Stimulated activated naive CD8-positive, alpha-beta T cell treated with anti-CD3 and anti-CD28 coated beads, Interleukin-15, Interleukin-2, amounts not matched to agents 100 ng/mL and 50 ng/mL, for 24 hours (primary cell): Measurements from ENCODE around the gene MICALL2.
"Not testable (repeated sequence)": the region's sequence is repeated elsewhere in the genome, so short reads cannot be mapped to it uniquely, and the experiment has no call there.

Experiments
- H3K27ac Mint-ChIP-seq: one replicate; pipeline ENCODE4 v1.8.0; 2021; ENCODE audit warnings: mild to moderate bottlenecking, mixed read lengths
- H3K27me3 Mint-ChIP-seq: one replicate; pipeline ENCODE4 v1.8.0; 2021; ENCODE audit warnings: mixed read lengths
- H3K36me3 Mint-ChIP-seq: one replicate; pipeline ENCODE4 v1.8.0; 2021; ENCODE audit warnings: low read depth, mixed read lengths
- H3K4me1 Mint-ChIP-seq: one replicate; pipeline ENCODE4 v1.8.0; 2021; ENCODE audit warnings: low read depth, mixed read lengths
- H3K4me3 Mint-ChIP-seq: one replicate; pipeline ENCODE4 v1.8.0; 2021; ENCODE audit warnings: mild to moderate bottlenecking, mixed read lengths
- H3K9me3 Mint-ChIP-seq: one replicate; pipeline ENCODE4 v1.8.0; 2021; ENCODE audit warnings: mixed read lengths

The MICALL2 gene

DNA sequence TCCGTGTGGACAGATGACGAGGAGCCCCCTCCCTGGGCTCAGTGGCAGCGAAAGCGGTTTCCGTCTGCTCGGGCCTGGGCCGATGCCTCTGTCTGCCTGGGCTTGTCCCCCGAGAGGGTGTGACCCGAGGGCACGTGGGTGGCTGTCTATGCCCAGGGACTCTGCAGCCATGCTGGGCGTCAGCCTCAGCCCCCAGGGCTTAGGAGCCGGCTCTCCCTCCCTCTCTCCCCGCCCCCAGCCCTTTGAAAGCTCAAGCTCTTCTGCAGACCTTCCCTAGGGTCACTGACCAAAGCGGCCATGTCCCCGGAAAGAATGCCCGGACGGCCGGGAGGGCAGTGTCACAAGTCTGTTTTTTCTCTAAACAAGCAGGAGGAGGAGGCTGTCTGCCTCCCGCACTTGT is 7.1 kb downstream of the MICALL2 start:
- Mint-ChIP-seq H3K4me3 (no peak overlapping the region), H3K27me3 (no peaks in the 10 kb centered on the region), H3K4me1 (no peaks in the 10 kb centered on the region), H3K9me3 (no peaks in the 10 kb centered on the region), H3K27ac (no peak overlapping the region), H3K36me3 (no peaks in the 10 kb centered on the region)

DNA sequence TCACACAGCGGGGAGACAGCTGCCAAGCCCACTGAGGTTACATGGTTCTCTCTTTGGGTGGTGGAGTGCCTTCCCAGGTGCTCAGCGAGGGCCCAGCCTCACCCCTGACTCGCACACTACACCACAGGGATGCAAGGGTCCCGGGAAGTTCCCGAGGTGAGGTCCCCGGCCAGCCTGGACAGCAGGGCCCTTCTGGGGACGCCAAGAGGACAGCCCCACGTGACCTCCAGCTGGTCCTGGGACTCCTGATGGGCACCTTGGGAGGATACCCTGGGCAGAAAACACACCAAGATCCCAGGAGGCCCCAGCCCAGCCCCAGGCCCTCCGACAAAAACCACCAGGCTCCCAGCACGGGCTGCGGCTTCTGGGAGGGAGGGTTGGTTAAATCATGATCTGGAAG is 8.3 kb downstream of the MICALL2 start:
- H3K27me3 Mint-ChIP-seq, result no peaks in the 10 kb centered on the region
- no peak overlapping the region for H3K4me3 Mint-ChIP-seq
- H3K36me3 Mint-ChIP-seq, result no peaks in the 10 kb centered on the region
- no peak overlapping the region for H3K27ac Mint-ChIP-seq
- H3K9me3 Mint-ChIP-seq, result no peaks in the 10 kb centered on the region
- H3K4me1 Mint-ChIP-seq, result no peaks in the 10 kb centered on the region

- Mint-ChIP-seq H3K9me3 (no peaks in the 10 kb centered on the region), H3K27me3 (no peaks in the 10 kb centered on the region), H3K4me3 (no peak overlapping the region), H3K36me3 (no peaks in the 10 kb centered on the region), H3K27ac (no peak overlapping the region), H3K4me1 (no peaks in the 10 kb centered on the region)
Measured at GRCh38 chr7:1450431-1450830, 8.8 kb downstream of the MICALL2 start.

DNA sequence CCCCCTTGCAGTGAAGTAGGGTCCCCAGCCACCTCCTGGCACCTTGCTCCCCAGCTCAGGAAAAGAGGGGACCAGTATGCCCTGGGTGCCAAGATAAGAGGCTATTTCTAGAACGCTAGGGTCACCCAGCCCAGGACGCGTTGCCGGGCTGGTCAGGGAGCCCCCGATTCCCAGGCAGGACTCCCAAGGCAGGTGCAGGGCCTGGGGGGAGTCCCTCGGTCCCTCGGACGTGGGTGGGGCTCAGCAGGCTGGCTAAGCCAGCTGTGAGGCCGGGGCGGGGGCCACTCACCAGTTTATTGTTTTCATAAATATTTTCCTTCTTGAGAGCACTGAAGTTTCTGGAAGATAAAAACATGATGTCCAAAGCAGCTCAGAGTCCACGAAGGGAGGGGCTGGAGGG is 9.3 kb downstream of the MICALL2 start:
- no peaks in the 10 kb centered on the region for H3K27me3 Mint-ChIP-seq
- no peaks in the 10 kb centered on the region for H3K4me1 Mint-ChIP-seq
- no peak overlapping the region for H3K27ac Mint-ChIP-seq
- no peaks in the 10 kb centered on the region for H3K9me3 Mint-ChIP-seq
- H3K4me3 Mint-ChIP-seq, result no peak overlapping the region
- H3K36me3 Mint-ChIP-seq, result no peaks in the 10 kb centered on the region

- Mint-ChIP-seq H3K36me3 (no peaks in the 10 kb centered on the region), H3K4me1 (no peaks in the 10 kb centered on the region), H3K9me3 (no peaks in the 10 kb centered on the region), H3K27ac (no peak overlapping the region), H3K4me3 (no peak overlapping the region), H3K27me3 (no peaks in the 10 kb centered on the region)
Measured at GRCh38 chr7:1449501-1449900, 9.8 kb downstream of the MICALL2 start.

- Mint-ChIP-seq H3K27ac (no peak overlapping the region), H3K4me1 (no peaks in the 10 kb centered on the region)
Measured at GRCh38 chr7:1448958-1449357, 10.3 kb downstream of the MICALL2 start.

DNA sequence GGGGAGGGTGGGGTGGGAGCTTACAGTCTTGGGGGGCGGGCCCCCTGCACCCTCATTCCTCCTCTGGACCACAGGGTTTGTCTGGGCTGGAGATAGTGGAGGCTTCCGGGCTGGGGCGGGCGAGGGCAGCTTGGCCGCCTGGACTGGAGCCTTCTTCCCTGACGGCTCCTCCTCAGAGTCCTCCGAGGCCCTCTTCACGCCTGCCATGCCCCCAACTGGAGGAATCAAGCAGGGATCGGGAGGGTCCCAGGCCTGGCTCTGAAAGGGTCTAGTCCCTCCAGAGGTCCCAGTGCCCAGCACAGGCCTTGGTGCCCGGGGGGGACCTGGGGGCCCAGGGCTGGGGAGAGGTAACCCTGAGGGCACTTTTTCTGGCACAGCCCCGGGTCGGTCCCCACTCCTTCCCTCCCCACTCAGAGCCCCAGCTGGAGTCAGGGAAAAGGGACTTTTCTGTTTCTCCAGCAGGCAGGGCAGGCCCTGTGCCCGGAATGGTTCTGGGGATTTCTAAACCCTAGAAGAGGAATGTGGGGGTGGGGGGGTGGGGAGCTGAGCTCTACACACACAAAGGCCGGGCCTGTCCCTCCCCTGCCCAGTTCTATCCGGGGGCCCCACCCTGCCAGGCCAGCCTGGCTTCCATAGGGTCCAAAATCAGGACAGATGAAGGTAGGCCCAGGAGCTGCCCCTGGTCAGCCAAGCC is 11.6 kb downstream of the MICALL2 start:
- Mint-ChIP-seq H3K4me3 (no peak overlapping the region), H3K4me1 (no peaks in the 10 kb centered on the region), H3K27ac (no peak overlapping the region), H3K27me3 (no peaks in the 10 kb centered on the region), H3K9me3 (no peaks in the 10 kb centered on the region), H3K36me3 (no peaks in the 10 kb centered on the region)

More at GRCh38 chr7:1448958-1449357, 10.3 kb downstream of the MICALL2 start:
- no peaks in the 10 kb centered on the region for H3K9me3 Mint-ChIP-seq
- no peak overlapping the region for H3K4me3 Mint-ChIP-seq
- H3K36me3 Mint-ChIP-seq, result no peaks in the 10 kb centered on the region
- H3K27me3 Mint-ChIP-seq, result no peaks in the 10 kb centered on the region

- no peaks in the 10 kb centered on the region for H3K9me3 Mint-ChIP-seq
- H3K36me3 Mint-ChIP-seq, result no peaks in the 10 kb centered on the region
- H3K4me1 Mint-ChIP-seq, result no peaks in the 10 kb centered on the region
- no peak overlapping the region for H3K27ac Mint-ChIP-seq
- no peaks in the 10 kb centered on the region for H3K27me3 Mint-ChIP-seq
- H3K4me3 Mint-ChIP-seq, result no peak overlapping the region
Measured at GRCh38 chr7:1447112-1447511, 12.2 kb downstream of the MICALL2 start.

DNA sequence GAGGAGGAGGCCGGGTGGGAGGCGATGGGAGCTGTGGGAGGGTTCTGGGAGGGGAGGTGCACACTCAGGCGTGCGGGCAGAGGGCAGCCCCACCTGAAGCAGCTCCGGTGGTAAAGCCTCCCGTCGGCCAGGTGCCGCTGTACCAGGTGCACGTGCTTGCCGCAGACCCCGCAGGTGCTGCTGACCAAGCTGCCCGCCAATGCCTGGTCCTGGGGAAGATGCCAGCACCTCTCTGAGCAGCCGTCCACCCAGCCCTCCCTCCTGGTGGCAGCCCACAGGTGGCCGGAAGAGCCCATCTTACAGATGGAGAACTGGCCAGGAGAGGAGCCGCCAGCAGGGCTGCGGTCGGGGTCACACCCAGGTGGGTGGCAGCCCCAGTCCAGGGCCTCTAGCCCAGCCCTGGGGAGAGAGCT is 12.6 kb downstream of the MICALL2 start:
- H3K9me3 Mint-ChIP-seq, result no peaks in the 10 kb centered on the region
- H3K36me3 Mint-ChIP-seq, result no peaks in the 10 kb centered on the region
- H3K27me3 Mint-ChIP-seq, result no peaks in the 10 kb centered on the region
- H3K4me1 Mint-ChIP-seq, result no peaks in the 10 kb centered on the region
- H3K4me3 Mint-ChIP-seq, result no peak overlapping the region
- H3K27ac Mint-ChIP-seq, result no peak overlapping the region

DNA sequence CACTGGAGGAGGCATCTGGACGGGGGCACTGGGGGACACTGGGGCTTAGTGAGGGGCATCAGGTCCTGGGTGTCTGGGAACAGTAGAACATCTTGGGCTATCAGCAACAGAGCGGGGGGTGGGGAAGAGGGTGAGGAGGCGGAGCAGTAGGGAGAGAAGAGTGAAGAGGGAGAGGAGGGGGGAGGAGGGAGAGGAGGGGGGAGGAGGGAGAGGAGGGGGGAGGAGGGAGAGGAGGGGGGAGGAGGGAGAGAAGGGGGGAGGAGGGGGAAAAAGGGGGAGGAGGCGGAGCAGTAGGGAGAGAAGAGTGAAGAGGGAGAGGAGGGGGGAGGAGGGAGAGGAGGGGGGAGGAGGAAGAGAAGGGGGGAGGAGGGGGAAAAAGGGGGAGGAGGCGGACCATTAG is 13.2 kb downstream of the MICALL2 start:
- H3K4me1 Mint-ChIP-seq, H3K9me3 Mint-ChIP-seq, H3K27me3 Mint-ChIP-seq, H3K27ac Mint-ChIP-seq, H3K4me3 Mint-ChIP-seq, H3K36me3 Mint-ChIP-seq: not testable (repeated sequence)

DNA sequence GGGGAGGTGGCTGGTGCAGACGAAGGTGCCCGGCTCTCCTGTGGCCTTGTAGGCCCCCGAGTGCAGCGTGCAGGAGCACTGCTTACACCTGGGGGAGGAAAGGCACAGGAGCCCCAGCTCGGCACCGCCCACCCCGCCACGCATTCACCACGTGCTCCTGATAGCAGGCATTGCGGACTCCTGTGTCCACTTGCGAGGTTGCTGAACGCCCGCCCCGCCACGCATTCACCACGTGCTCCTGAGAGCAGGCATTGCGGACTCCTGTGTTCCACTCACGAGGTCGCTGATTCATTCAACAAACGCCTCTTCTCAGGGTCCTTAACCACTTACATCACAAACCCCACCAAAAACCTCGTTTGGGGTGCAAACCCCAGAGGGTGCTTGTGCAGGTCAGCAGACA is 13.9 kb downstream of the MICALL2 start:
- Mint-ChIP-seq H3K4me1 (no peaks in the 10 kb centered on the region), H3K4me3 (no peak overlapping the region), H3K27me3 (no peaks in the 10 kb centered on the region), H3K27ac (no peak overlapping the region), H3K36me3 (no peaks in the 10 kb centered on the region), H3K9me3 (no peaks in the 10 kb centered on the region)

DNA sequence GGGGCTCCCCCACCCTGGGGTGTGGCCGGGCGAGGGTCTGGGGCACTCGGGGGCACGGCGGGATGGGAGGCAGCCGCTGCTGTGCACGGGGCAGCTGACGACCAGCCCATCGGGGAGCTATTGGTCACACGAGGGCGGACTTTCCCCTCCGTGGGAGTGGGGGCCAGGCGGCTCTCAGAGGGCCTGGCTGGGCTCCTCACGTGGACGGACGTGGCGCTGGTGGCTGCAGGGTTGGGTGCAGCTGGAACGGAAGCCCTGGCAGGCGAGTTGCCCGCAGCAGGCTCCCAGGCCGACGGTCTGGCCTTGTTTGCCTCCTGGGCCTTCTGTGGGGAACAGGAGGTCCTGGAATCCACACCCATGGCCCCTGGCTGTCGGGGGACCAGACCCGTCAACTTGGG is 14.3 kb downstream of the MICALL2 start:
- Mint-ChIP-seq H3K4me3 (no peak overlapping the region), H3K36me3 (no peaks in the 10 kb centered on the region), H3K9me3 (no peaks in the 10 kb centered on the region), H3K27ac (no peak overlapping the region), H3K4me1 (no peaks in the 10 kb centered on the region), H3K27me3 (no peaks in the 10 kb centered on the region)

GRCh38 chr7:1444214-1444924 is 14.9 kb downstream of the MICALL2 start:
- Mint-ChIP-seq H3K4me1 (no peaks in the 10 kb centered on the region), H3K9me3 (no peaks in the 10 kb centered on the region), H3K36me3 (no peaks in the 10 kb centered on the region), H3K27ac (no peak overlapping the region), H3K4me3 (no peak overlapping the region), H3K27me3 (no peaks in the 10 kb centered on the region)

GRCh38 chr7:1443587-1444200 is 15.6 kb downstream of the MICALL2 start:
- not testable (repeated sequence) for H3K27ac Mint-ChIP-seq, H3K9me3 Mint-ChIP-seq, H3K27me3 Mint-ChIP-seq, H3K36me3 Mint-ChIP-seq, H3K4me3 Mint-ChIP-seq, H3K4me1 Mint-ChIP-seq

DNA sequence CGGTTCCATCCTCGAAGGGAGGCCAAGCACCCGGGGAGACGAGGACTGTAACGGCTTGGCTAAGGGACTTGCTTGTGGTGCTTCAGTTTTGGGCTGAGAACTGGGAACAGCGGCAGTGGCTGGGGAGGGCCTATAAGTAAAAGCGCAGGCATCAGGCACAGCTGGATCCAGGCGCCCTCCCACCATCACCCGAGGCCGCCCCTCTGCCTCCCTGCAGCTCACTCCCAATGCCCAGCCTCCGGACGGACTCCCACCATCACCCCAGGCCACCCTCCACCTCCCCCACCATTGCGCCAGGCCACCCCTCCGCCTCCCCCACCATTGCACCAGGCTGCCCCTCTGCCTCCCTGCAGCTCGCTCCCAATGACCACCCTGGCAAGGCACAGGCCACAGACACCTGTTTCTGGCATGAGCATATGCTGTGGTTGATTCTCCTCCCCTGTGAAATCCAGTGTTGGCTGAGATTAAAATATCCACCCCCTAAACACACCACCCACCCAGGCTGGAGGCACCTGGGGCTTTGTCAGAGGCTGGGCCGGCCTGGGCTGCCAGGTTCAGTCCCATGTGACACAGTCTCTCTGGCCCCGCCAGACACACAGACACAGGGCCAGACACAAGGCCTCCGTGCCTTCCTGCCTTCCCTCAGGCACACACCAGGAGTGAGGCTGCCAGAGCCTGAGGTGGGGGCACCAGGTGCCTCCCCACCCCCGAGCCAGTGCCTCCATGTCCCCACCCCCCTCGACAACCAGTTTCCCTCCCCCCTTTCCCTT is 16.7 kb downstream of the MICALL2 start:
- Mint-ChIP-seq H3K4me3 (no peak overlapping the region), H3K4me1 (no peaks in the 10 kb centered on the region), H3K27ac (no peak overlapping the region), H3K27me3 (no peaks in the 10 kb centered on the region), H3K36me3 (no peaks in the 10 kb centered on the region), H3K9me3 (no peaks in the 10 kb centered on the region)
